Ishikawa (cell line): ENCODE measurements around the gene SCRT2.

Experiments
- CEBPB ChIP-seq: IDR thresholded peaks from 2 replicates; pipeline ENCODE4 v1.6.1; 2012
- CREB1 ChIP-seq: IDR thresholded peaks from 2 replicates; pipeline ENCODE4 v1.6.1; 2012; ENCODE audit warnings: low read depth
- EGR1 ChIP-seq: IDR thresholded peaks from 2 replicates; pipeline ENCODE4 v1.6.1; 2012
- EP300 ChIP-seq: IDR thresholded peaks from 2 replicates; pipeline ENCODE4 v1.6.1; 2012; ENCODE audit warnings: borderline replicate concordance
- FOXM1 ChIP-seq: IDR thresholded peaks from 2 replicates; pipeline ENCODE4 v1.6.1; 2012; ENCODE audit warnings: low read depth, borderline replicate concordance
- MAX ChIP-seq: IDR thresholded peaks from 2 replicates; pipeline ENCODE4 v1.6.1; 2012
- NFIC ChIP-seq: IDR thresholded peaks from 2 replicates; pipeline ENCODE4 v1.6.1; 2012
- RAD21 ChIP-seq: IDR thresholded peaks from 2 replicates; pipeline ENCODE4 v1.6.1; 2012; ENCODE audit warnings: low read depth
- REST ChIP-seq: IDR thresholded peaks from 2 replicates; pipeline ENCODE4 v1.6.1; 2012; ENCODE audit warnings: low read depth, mild to moderate bottlenecking
- TAF1 ChIP-seq: IDR thresholded peaks from 2 replicates; pipeline ENCODE4 v1.6.1; 2012; ENCODE audit warnings: low read depth, mild to moderate bottlenecking
- TCF12 ChIP-seq: IDR thresholded peaks from 2 replicates; pipeline ENCODE4 v1.6.1; 2012; ENCODE audit warnings: low read depth
- TEAD4 ChIP-seq: IDR thresholded peaks from 2 replicates; pipeline ENCODE4 v1.6.1; 2012
- USF1 ChIP-seq: IDR thresholded peaks from 2 replicates; pipeline ENCODE4 v1.6.1; 2012
- YY1 ChIP-seq: IDR thresholded peaks from 2 replicates; pipeline ENCODE4 v1.6.1; 2012; ENCODE audit warnings: low read depth
- ZBTB7A ChIP-seq: IDR thresholded peaks from 2 replicates; pipeline ENCODE4 v1.6.1; 2012; ENCODE audit warnings: low read depth

The SCRT2 gene

GRCh38 chr20:646868-647233, 28.8 kb downstream of the SCRT2 start:
- TF ChIP-seq CEBPB: no peak
- TF ChIP-seq TAF1: no peak
- TF ChIP-seq EGR1: no peak
- no peak for TF ChIP-seq REST
- no peak for TF ChIP-seq TEAD4
- TF ChIP-seq RAD21: no peak
- no peak for TF ChIP-seq MAX
- TF ChIP-seq ZBTB7A: no peak
- no peak for TF ChIP-seq TCF12
- TF ChIP-seq YY1: no peak

- TF ChIP-seq EGR1 (0 out of 2 replicates have a peak, but pooled peaks have one; percentile 15), NFIC (no peak)
These were observed 29.3 kb downstream of the SCRT2 start for GRCh38 chr20:646107-646867.

- no peak for TF ChIP-seq YY1
- TF ChIP-seq FOXM1: no peak
- no peak for TF ChIP-seq REST
- no peak for TF ChIP-seq CEBPB
- no peak for TF ChIP-seq CREB1
- TF ChIP-seq RAD21: peak; percentile 82
- no peak for TF ChIP-seq USF1
- no peak for TF ChIP-seq NFIC
- no peak for TF ChIP-seq TAF1
- TF ChIP-seq EP300: no peak; the same call in 1 of the 2 replicates
- peak; percentile 42; the same call in 1 of the 2 replicates for TF ChIP-seq ZBTB7A
- TF ChIP-seq EGR1: no peak
- TF ChIP-seq TEAD4: no peak
- TF ChIP-seq TCF12: no peak
- no peak; the same call in 1 of the 2 replicates for TF ChIP-seq MAX
These were observed 30.1 kb downstream of the SCRT2 start for GRCh38 chr20:645318-646106.

GRCh38 chr20:644692-645317, 30.8 kb downstream of the SCRT2 start:
- TF ChIP-seq REST: no peak
- no peak for TF ChIP-seq FOXM1
- TF ChIP-seq EGR1: no peak
- no peak for TF ChIP-seq ZBTB7A
- no peak for TF ChIP-seq TEAD4
- TF ChIP-seq TCF12: no peak
- TF ChIP-seq EP300: no peak
- TF ChIP-seq YY1: no peak
- no peak for TF ChIP-seq TAF1
- no peak for TF ChIP-seq USF1
- TF ChIP-seq NFIC: no peak
- TF ChIP-seq MAX: no peak
- TF ChIP-seq CREB1: no peak
- TF ChIP-seq CEBPB: no peak
- TF ChIP-seq RAD21: no peak
